Activated CD8-positive, alpha-beta memory T cell treated with anti-CD3 and anti-CD28 coated beads for 36 hours (primary cell): Measurements from ENCODE around the gene TOLLIP. TPM values are rescaled to one million over a fixed set of nuclear protein-coding genes. Genes with fewer than 3 reads are reported as not detected.

Experiments used
- CTCF ChIA-PET: fragments of 350-600 bp; sonication (Branson Sonifier 250); formaldehyde crosslinking; loops from one replicate; lab custom pipeline; 2021; ENCODE audit warnings: antibody characterized with exemption; lab: Charles Lee
- POLR2A ChIA-PET: fragments of 350-600 bp; sonication (Branson Sonifier 250); formaldehyde crosslinking; loops from one replicate; lab custom pipeline; 2021; ENCODE audit warnings: antibody characterized with exemption; lab: Charles Lee
- total RNA-seq, 2 experiments: library from RNA; stranded (reverse); gene quantifications; one replicate each; pipeline ENCODE4 v1.2.3, GENCODE V29; 2021

Gene TOLLIP
- total RNA-seq, 2 experiments from 2014 or later, result 37.1 to 40.7 TPM

- POLR2A ChIA-PET, result interaction anchor here (1.1 kb wide), 1 partner anchor 16 kb away, joined by 3 read pairs; no protein-coding TSS in a partner anchor
- CTCF ChIA-PET, result interaction anchor here (0.6 kb wide), 1 partner anchor 23 kb away, joined by 3 read pairs; no protein-coding TSS in a partner anchor
Observed at GRCh38 chr11:1327064-1327460, 17.6 kb upstream of the TOLLIP start.

GRCh38 chr11:1326435-1327063, 17.1 kb upstream of the TOLLIP start:
- POLR2A ChIA-PET, result no interaction called here
- CTCF ChIA-PET, result no interaction called here

- POLR2A ChIA-PET, result no interaction called here
- CTCF ChIA-PET, result no interaction called here
Observed at GRCh38 chr11:1323774-1324173, 14.3 kb upstream of the TOLLIP start.

- ChIA-PET POLR2A (no interaction called here), CTCF (no interaction called here)
Observed at GRCh38 chr11:1317993-1318392, 8.6 kb upstream of the TOLLIP start.

- CTCF ChIA-PET, result no interaction called here
- POLR2A ChIA-PET, result no interaction called here
Observed at GRCh38 chr11:1317432-1317831, 8.0 kb upstream of the TOLLIP start.

- POLR2A ChIA-PET, result interaction anchor here (0.6 to 3.9 kb wide), 4 partner anchors 12 to 72 kb away, joined by 3 to 21 read pairs (median 4); no protein-coding TSS in a partner anchor
- CTCF ChIA-PET, result interaction anchor here (0.6 to 1.5 kb wide), 5 partner anchors 10 to 264 kb away, joined by 3 to 4 read pairs (median 3); no protein-coding TSS in a partner anchor
Observed at GRCh38 chr11:1310772-1311468, 1.5 kb upstream of the TOLLIP start.

- CTCF ChIA-PET, result interaction anchor here (1.4 to 1.5 kb wide), 2 partner anchors 10 to 73 kb away, joined by 4 to 5 read pairs; no protein-coding TSS in a partner anchor
- POLR2A ChIA-PET, result interaction anchor here (1.3 to 3.9 kb wide), 5 partner anchors 13 to 79 kb away, joined by 3 to 21 read pairs (median 4); partner anchors contain the start of gene BRSK2
Observed at GRCh38 chr11:1310318-1310687, 871 bp upstream of the TOLLIP start.

- ChIA-PET CTCF (interaction anchor here (1.4 kb wide), 1 partner anchor 74 kb away, joined by 5 read pairs; no protein-coding TSS in a partner anchor), POLR2A (interaction anchor here (1.2 to 3.9 kb wide), 4 partner anchors 27 to 81 kb away, joined by 3 to 21 read pairs (median 4); partner anchors contain the start of gene BRSK2)
Observed at GRCh38 chr11:1308743-1309497, 512 bp downstream of the TOLLIP start.

- POLR2A ChIA-PET, result interaction anchor here (1.2 to 3.9 kb wide), 2 partner anchors 45 to 75 kb away, joined by 4 to 21 read pairs; no protein-coding TSS in a partner anchor
- CTCF ChIA-PET, result no interaction called here
Observed at GRCh38 chr11:1307998-1308742, 1.3 kb downstream of the TOLLIP start.

GRCh38 chr11:1307163-1307870, 2.1 kb downstream of the TOLLIP start:
- CTCF ChIA-PET, result no interaction called here
- POLR2A ChIA-PET, result interaction anchor here (0.5 kb wide), 1 partner anchor 389 kb away, joined by 3 read pairs; no protein-coding TSS in a partner anchor

GRCh38 chr11:1306186-1307162, 3.0 kb downstream of the TOLLIP start:
- ChIA-PET CTCF (no interaction called here), POLR2A (interaction anchor here (0.5 kb wide), 1 partner anchor 389 kb away, joined by 3 read pairs; no protein-coding TSS in a partner anchor)

- POLR2A ChIA-PET, result no interaction called here
- CTCF ChIA-PET, result no interaction called here
Observed at GRCh38 chr11:1305501-1306056, 3.9 kb downstream of the TOLLIP start.

- ChIA-PET CTCF (no interaction called here), POLR2A (no interaction called here)
Observed at GRCh38 chr11:1305063-1305495, 4.4 kb downstream of the TOLLIP start.

GRCh38 chr11:1304380-1304779, 5.1 kb downstream of the TOLLIP start:
- ChIA-PET POLR2A (no interaction called here), CTCF (no interaction called here)

GRCh38 chr11:1303973-1304372, 5.5 kb downstream of the TOLLIP start:
- POLR2A ChIA-PET, result interaction anchor here (0.7 kb wide), 1 partner anchor 16 kb away, joined by 9 read pairs; no protein-coding TSS in a partner anchor
- CTCF ChIA-PET, result interaction anchor here (0.7 kb wide), 1 partner anchor 23 kb away, joined by 3 read pairs; no protein-coding TSS in a partner anchor

- CTCF ChIA-PET, result interaction anchor here (0.7 kb wide), 1 partner anchor 24 kb away, joined by 3 read pairs; no protein-coding TSS in a partner anchor
- POLR2A ChIA-PET, result interaction anchor here (0.7 kb wide), 1 partner anchor 17 kb away, joined by 9 read pairs; no protein-coding TSS in a partner anchor
Observed at GRCh38 chr11:1303126-1303821, 6.2 kb downstream of the TOLLIP start.
